COLO829 (cell line): Measurements from ENCODE around the gene SH3RF3.
"Not testable (repeated sequence)": the region's sequence is repeated elsewhere in the genome, so short reads cannot be mapped to it uniquely, and the experiment has no call there.

Source experiments
- DNase-seq: peaks from one replicate; pipeline ENCODE4 v3.0.0; 2012; ENCODE audit warnings: low spot score

The SH3RF3 gene

GRCh38 chr2:109128616-109129355, at the start of gene SH3RF3:
SH3RF3 (plus strand) TSS chr2:109129205.
- no peak for DNase-seq

GRCh38 chr2:109079590-109079989, 49.4 kb upstream of the SH3RF3 start:
- DNase-seq, result no peak

DNA sequence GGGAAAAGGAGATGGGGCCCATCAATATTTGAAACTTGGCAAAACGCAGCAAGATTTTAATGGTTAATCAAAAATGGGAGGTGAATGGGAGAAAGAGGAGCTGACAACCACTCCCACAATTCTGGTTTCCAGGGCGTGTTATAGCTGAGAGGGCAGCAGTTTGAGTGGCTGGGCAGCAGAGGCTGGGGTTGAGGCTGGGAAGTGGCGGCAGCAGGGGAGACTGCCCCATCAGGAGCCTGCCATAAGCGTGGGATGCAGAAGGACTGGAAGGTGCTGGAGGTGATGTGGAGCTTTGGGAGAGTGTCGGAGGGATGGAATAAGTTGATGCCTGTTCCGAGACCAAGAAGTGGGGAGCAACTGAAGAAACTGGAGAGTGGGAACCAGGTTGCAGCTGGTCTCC, 48.9 kb upstream of the SH3RF3 start:
- DNase-seq, result no peak

GRCh38 chr2:109080757-109081156, 48.2 kb upstream of the SH3RF3 start:
- no peak for DNase-seq

GRCh38 chr2:109081374-109081773, 47.6 kb upstream of the SH3RF3 start:
- DNase-seq, result no peak

DNA sequence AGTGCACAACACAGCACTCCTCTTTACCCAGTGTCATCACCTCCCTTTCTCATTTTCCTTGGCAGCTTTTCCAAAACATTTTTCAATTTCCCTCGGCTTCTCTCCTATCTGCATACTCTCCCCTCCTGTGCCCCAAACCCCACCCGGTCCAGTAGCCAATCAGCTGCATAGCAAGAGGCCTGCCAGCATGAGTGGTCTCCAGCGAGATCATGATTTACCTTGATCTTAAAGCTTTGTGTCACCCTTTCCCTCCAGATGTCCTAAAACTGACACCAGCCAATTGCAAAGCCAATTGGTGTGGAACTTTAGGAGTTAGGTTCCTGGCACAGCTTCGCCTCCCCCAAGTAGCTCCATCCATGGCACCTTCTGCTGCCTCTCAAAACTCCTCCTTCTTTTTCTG, 45.2 kb upstream of the SH3RF3 start:
- DNase-seq, result no peak

GRCh38 chr2:109084341-109084740, 44.7 kb upstream of the SH3RF3 start:
- no peak for DNase-seq

GRCh38 chr2:109085912-109086742, 42.9 kb upstream of the SH3RF3 start:
- no peak for DNase-seq

DNA sequence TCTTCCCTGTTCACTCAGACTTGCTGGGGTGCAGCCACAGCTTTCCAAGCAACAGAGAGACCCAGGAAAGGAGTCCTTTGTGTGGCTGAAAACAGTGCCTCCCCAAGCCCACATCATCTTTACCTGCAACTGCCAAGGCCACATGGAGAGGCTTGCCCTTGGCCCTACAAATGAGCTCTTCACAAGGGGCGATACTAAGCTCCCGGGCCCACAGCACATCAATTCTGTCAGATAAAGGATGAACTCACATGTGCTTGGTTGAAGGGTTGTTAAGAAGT, 42.3 kb upstream of the SH3RF3 start:
- DNase-seq, result no peak

- DNase-seq, result no peak
Measured at GRCh38 chr2:109087055-109087663, 41.8 kb upstream of the SH3RF3 start.

GRCh38 chr2:109089602-109090300, 39.3 kb upstream of the SH3RF3 start:
- DNase-seq, result no peak

GRCh38 chr2:109091526-109091925, 37.5 kb upstream of the SH3RF3 start:
- no peak for DNase-seq

DNA sequence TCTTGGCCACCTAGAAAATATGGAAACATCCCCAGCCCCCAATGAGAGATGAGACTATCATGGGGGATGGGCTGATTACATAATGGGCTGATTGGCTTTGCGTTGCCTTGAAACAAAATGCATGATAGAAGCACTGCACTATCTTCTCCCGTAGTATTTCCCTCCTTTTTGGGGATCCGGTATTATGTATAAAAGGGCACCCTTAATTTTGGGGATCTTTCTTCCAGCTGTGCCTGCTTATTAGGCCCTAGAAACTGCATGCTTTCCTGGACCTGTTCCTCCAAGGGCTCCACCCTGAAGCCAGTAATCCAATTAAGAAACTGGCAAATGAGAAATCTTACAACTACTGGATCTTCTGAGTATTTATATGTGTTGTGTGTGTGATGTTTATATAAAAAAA, 34.9 kb upstream of the SH3RF3 start:
- DNase-seq, result no peak

DNA sequence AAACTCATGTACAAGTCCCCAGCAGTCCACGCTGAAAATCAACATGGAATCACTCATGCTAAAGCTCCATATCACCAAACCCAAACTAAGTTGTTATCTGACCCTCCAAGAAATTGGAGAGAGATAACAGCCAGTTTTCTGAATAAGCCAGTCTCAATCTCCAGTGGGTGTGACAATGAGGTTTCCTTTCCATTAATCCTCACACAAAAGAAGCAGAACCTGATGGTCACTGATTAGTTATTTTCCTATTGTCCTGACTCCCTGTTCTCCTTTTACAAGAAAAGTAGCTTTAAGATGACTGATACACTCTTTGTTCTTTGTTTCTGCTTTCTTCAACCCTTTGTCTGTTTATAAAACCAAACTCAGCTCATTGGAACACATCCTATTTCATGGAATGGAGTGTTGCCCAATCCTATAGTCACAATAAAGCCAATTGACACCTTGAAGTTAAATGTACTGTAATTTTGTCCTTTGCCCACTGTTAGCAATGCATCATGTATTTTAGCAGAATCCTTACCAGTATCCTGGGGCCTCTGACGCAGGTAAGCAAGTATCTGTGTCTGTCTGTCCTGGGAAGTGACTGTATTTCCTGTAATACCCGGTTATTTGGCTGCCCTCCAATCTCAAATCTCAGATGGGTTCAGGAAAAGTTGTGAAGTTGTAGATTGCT, 30.6 kb upstream of the SH3RF3 start:
- no peak for DNase-seq

GRCh38 chr2:109098921-109099273, 30.1 kb upstream of the SH3RF3 start:
- DNase-seq, result no peak

- DNase-seq, result no peak
Measured at GRCh38 chr2:109102588-109103233, 26.3 kb upstream of the SH3RF3 start.

- DNase-seq, result no peak
Measured at GRCh38 chr2:109105113-109105512, 23.9 kb upstream of the SH3RF3 start.

DNA sequence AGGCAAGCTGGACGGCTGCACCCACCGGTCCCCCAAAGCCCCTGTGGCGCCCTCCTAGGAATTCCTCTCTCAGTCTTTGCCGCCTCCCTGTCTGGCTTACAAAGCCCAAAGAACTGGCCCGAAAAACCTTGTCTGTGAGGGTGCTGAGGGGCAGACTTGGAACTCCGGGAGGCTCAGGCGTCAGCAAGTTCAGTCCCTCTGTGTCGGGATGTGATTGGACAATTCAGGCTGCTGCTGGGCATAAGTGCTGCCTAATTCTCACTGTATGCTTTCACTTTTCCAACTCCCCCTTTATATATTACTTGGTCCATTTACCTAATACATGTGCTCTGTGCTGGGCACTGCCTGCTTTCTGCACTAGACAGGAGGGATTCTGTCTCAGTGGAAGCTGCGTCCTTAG, 20.3 kb upstream of the SH3RF3 start:
- DNase-seq, result no peak

DNA sequence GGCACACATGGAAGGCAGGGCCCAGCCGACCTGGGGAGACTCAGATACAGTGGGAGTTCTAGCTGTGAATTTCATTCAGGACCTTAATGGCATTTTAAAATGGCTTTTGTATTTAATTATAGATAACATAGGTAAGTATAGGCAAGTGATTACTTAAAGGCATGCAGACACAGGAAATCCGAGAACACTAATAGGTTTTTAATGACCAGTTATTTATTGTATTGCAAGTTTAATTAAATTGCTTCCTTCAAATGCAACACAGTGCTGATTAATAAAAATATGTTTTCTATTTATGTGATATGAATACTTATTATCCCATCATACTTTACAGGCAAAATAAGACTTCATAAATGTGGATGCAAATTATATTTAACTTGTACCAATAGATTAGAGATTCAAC, 19.7 kb upstream of the SH3RF3 start:
- DNase-seq, result no peak

GRCh38 chr2:109110170-109110569, 18.8 kb upstream of the SH3RF3 start:
- DNase-seq, result no peak

GRCh38 chr2:109117181-109117580, 11.8 kb upstream of the SH3RF3 start:
- DNase-seq, result not testable (repeated sequence)

GRCh38 chr2:109117780-109118179, 11.2 kb upstream of the SH3RF3 start:
- DNase-seq, result no peak
